GM06990 (cell line): ENCODE measurements around the gene DISC1.

Experiments
- DNase-seq: peaks from one replicate; pipeline ENCODE4 v3.0.0-alpha.2; 2011; ENCODE audit not compliant: insufficient read length; ENCODE audit errors: extremely low read depth
- H3K27me3 ChIP-seq: replicated peaks from 2 replicates; pipeline ENCODE4 v1.6.0; 2011; ENCODE audit warnings: low read length; ENCODE audit not compliant: control insufficient read depth, insufficient read depth
- H3K36me3 ChIP-seq: 2 replicates; pipeline ENCODE4 v1.5.1; 2011; ENCODE audit warnings: low read length; ENCODE audit not compliant: control insufficient read depth, insufficient read depth
- H3K4me3 ChIP-seq: replicated peaks from 2 replicates; pipeline ENCODE4 v1.5.1; 2011; ENCODE audit warnings: low read depth, mild to moderate bottlenecking, control low read depth, low read length
- CTCF ChIP-seq: IDR thresholded peaks from 2 replicates; pipeline ENCODE4 v1.5.1; 2011; ENCODE audit warnings: low read length, control low read depth, mild to moderate bottlenecking, inconsistent platforms; ENCODE audit not compliant: insufficient read depth, poor library complexity, severe bottlenecking

Gene DISC1

GRCh38 chr1:231716879-231717278, 90.3 kb downstream of the DISC1 start:
- TF ChIP-seq CTCF: no peak
- no peak for DNase-seq
- H3K36me3 ChIP-seq: no peaks in the 10 kb centered on the region

GRCh38 chr1:231719485-231720183, 93.0 kb downstream of the DISC1 start:
- no peaks in the 10 kb centered on the region for H3K27me3 ChIP-seq
- H3K36me3 ChIP-seq: no peaks in the 10 kb centered on the region
- H3K4me3 ChIP-seq: no peak overlapping the region
- no peak for DNase-seq
- TF ChIP-seq CTCF: no peak

More at GRCh38 chr1:231716879-231717278, 90.3 kb downstream of the DISC1 start:
- Histone ChIP-seq H3K27me3 (no peaks in the 10 kb centered on the region), H3K4me3 (no peak overlapping the region)

GRCh38 chr1:231720652-231721325, 94.2 kb downstream of the DISC1 start:
- TF ChIP-seq CTCF: no peak
- Histone ChIP-seq H3K4me3 (no peak overlapping the region), H3K36me3 (no peaks in the 10 kb centered on the region), H3K27me3 (no peaks in the 10 kb centered on the region)
- DNase-seq: no peak

GRCh38 chr1:231721436-231721835, 94.8 kb downstream of the DISC1 start:
- Histone ChIP-seq H3K36me3 (no peaks in the 10 kb centered on the region), H3K27me3 (no peaks in the 10 kb centered on the region), H3K4me3 (no peak overlapping the region)
- TF ChIP-seq CTCF: no peak
- DNase-seq: no peak

GRCh38 chr1:231722356-231722755, 95.8 kb downstream of the DISC1 start:
- Histone ChIP-seq H3K27me3 (no peaks in the 10 kb centered on the region), H3K36me3 (no peaks in the 10 kb centered on the region), H3K4me3 (no peak overlapping the region)
- no peak for DNase-seq
- TF ChIP-seq CTCF: no peak
